GM19035 (cell line): ENCODE data around the gene CFAP45.

Experiments used
- ATAC-seq: cut with Tn5 transposase; IDR thresholded peaks from one replicate; pipeline ENCODE4 v1.9.1; 2021; ENCODE audit not compliant: unreplicated experiment

Gene CFAP45

GRCh38 chr1:159880430-159880829 is 19.5 kb downstream of the CFAP45 start:
- ATAC-seq, result no peak

DNA sequence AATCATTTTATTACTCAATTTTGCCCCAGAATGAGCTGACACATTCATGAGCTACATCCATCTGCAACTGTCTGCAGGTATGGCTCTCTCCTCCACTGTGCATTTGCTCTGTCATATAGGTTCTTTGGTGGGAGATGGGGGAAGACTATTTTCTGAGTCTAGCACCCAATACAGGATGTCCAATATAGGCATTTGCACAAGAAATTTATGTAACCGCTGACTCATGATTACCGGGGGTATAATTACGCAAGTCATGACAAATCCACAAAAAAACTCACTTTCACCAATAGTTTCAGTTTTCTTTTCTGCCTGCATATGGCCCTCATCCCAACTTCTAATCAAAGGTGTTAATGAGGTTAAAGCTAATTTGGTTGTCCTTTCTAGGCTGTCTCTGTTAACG is 20.0 kb downstream of the CFAP45 start:
- no peak for ATAC-seq

DNA sequence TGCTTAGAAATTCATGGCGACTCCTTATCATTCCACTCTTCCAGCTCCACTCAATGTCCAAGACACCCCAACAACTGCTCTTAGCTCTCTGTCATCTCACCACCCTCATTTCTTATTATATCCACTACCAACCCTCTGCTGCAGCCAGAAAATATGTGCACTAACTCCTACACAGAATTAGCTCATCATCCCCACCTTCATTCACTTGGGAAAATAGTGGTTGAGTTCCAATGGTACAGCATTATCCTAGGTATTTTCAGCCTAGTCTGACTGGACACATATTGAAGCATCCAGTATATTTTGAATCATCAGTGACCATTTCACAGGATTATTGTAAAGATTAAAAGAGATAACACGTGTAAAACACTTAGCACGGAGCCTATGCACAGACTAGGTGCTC is 20.8 kb downstream of the CFAP45 start:
- ATAC-seq, result no peak

DNA sequence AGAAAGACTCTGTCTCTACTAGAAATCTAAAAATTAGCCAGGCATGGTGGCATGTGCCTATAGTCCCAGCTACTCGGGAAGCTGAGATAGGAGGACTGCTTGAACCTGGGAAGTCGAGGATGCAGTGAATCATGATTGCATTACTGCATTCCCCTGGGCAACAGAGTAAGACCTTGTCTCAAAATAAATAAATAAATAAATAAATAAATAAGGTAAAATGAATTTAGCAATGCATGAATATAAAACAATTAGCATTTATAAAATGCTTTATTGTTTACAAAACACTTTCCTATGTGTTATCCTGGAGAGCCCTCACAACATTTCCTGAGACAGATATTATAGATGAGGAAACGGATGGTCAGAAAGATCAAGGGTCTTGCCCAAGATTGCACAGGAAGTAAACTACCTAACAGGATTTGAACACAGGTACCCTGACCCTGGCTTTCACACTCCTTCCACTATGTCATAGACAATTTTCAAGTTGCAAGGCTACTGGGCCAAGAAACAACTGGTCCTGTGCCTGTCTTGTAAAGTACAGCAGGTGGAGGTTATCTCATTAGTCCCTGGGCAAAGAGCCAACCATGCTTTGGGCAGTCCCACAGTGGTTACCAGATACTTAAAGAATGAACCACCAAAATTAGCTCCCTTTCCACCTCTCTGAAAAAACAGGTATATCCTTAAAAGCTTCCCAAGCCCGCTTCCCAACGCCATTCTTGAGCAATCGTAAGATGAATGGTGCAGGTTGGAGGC is 22.1 kb downstream of the CFAP45 start:
- ATAC-seq, result no peak

- no peak for ATAC-seq
These were observed 26.3 kb downstream of the CFAP45 start for GRCh38 chr1:159873530-159874143.

- no peak for ATAC-seq
These were observed 27.1 kb downstream of the CFAP45 start for GRCh38 chr1:159872891-159873290.

DNA sequence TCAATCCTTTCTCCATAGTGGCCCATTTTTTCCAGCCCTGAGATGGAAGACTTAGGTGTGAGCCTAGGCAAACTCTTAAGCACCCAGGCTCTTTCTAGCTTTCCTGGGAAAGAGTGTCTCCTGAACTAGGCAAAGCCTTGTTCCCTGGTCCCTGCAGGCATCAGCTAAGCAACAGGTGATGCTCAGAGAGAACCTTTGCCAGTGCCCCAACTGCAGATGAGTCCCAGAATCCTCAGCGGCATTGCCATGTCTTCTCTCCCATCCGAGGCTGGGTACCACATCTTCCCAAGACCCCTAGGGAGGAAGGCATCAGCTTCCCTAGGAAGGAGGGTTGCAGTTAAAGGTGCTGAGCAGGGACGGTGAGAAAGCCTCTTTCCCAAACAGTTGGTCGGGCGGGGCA is 29.3 kb downstream of the CFAP45 start:
- ATAC-seq, result no peak

DNA sequence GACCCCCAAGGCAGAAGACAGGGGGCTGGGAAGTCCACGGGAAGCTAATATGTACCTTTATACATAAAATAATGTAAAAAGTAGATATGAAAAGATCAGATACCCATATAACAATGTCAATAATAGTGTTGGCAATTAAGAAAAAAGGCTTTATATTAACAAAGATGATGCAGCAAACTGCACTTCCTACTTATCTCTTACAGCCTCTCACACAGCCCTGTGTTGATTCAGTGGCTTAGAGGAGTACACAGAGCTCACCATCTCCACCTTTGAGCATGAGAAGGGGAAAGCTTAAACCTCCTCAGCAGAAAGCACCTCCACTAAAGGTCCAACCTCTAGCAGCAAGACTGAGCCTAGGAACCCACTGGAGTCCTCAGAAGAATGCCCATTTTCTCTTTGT is 30.4 kb downstream of the CFAP45 start:
- ATAC-seq, result no peak

- ATAC-seq, result no peak
These were observed 30.8 kb downstream of the CFAP45 start for GRCh38 chr1:159869173-159869572.

GRCh38 chr1:159868766-159869165 is 31.2 kb downstream of the CFAP45 start:
- no peak for ATAC-seq

DNA sequence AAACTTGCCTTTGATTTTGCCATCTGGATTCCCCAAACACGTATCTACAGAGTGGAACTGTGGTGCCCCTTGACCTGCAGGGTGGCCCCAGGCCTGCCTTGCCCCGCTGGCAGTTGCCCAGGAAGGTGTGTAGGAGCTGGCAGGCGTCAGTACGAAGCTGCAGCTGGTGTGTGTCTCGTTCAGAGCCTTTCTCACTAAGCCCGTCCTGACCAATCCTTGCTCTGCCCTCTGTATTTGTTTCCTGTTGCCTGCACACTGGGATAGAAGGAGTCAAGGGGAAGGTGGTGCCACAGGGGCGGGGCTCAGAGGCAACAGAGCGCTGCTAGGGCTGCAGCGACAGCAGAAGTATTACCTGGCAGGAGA is 32.3 kb downstream of the CFAP45 start:
- no peak for ATAC-seq

DNA sequence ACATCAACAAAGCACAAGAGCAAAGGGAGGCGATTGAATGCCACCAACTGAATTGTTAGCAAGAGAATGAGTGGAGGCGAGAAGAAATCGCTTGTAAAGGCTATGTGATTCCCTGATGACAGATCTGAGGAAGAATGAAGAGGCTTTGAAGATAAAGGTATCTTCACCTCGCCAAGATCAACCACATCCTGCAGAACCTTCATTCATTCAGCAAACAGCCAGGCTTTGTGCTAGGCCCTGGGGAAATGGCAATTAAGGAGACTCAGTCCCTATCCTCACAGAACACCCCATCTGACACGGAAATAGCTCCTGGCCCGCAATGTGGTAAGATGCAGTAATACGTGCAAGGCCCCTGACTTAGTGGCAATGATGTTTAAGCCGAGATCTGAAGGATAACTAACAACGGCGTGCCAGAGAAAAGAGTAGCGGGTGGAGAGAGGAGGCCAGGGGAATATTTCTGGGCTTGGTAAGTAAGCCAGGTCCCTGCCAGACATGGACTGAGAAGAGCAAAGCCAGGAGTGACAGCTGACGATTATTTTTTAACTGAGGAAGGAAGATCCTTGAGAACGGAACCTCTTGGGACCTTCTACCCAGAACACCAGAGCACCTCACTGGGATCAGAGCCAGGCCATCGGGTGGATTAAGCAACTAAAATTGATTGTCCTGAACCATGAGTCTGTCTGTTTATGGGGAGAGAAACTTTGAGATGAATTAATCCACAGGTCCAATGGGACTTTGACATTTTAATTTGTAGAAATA is 32.9 kb downstream of the CFAP45 start:
- ATAC-seq, result no peak

- ATAC-seq, result no peak
These were observed 33.9 kb downstream of the CFAP45 start for GRCh38 chr1:159866066-159866465.

DNA sequence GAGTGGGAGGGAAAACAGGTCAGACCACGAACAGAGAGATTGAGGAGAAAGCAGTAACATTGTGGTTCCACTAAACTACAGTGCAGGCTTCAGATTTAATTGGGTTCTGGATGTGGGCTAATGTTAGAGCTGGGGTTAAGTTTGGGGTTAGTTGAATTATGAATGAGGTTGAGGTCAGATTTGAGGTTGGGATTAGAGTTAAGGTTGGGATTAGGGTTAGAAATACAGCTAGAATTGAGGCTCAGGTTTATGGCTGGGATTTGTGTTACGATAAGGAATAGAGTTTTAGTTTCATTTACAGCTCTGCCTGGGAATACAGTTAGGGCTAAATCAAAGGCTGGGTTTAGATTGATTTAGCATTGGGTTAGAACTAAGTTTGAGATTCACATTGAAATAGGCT is 35.7 kb downstream of the CFAP45 start:
- no peak for ATAC-seq

DNA sequence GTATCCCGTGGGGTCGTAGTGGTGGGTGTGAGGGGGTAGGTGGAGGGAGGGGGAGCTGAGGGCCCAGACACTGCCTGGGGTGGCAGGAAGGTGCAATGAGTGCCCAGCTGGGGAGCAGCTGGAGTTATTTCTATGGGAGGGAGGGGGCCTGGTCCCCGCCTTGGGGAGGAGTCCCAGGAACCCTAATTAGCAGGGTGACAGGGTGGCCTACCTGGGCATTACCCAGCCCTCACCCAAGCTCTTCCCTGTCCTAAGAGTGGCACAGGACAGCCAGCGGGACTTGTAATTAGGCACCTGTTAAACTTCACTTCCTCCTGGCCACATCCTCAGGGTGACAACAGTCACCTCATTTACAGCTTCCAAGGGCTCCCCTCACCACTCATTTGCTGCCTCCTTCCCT is 37.4 kb downstream of the CFAP45 start, which contains the start of gene VSIG8:
Gene VSIG8 (minus strand): TSS at position 101 of the 400 bp plus-strand sequence. CDS start 136 bp downstream, outside the sequence.
- ATAC-seq, result no peak

DNA sequence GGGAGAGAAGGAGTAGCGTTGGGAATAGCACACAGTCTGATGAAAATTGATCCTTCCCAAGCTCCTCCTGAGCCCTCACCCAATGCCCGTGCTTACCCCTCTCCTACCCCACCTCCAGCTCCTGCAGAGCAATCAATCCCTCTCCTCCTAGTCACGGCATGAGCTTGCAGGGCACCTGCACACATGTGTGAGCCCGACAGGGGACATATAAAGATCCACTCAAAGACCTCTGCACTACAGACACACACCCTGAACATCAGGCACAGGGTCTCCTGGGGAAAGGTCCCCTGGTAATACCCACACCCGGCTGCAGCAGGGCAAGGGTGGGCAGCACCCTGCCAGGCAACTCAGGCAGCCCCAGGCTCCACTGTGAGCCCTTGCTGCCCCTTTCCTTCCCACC is 37.9 kb downstream of the CFAP45 start:
- ATAC-seq, result no peak

GRCh38 chr1:159861218-159861617 is 38.7 kb downstream of the CFAP45 start:
- ATAC-seq, result no peak

GRCh38 chr1:159860456-159860855 is 39.5 kb downstream of the CFAP45 start:
- ATAC-seq, result no peak

GRCh38 chr1:159859767-159860322 is 40.1 kb downstream of the CFAP45 start:
- no peak for ATAC-seq

DNA sequence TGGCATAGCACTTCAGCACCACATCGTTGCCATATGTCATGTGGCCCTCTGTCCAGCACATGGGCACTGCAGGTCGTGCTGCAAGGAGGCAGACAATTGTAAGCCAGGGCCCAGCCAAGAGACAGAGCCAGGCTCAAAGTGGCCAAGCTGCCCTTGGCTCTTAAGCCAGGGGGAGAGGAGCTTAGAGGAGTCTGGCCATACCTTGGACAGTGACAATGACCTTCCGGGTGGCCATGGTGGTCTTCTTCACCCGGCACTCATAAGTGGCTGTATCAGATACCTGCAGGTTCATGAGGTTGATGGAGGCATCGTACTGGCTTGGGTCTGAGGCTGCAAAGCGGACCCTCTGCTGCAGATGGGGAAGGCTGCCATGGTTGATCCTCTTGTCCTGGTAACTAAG is 42.1 kb downstream of the CFAP45 start:
- no peak for ATAC-seq

DNA sequence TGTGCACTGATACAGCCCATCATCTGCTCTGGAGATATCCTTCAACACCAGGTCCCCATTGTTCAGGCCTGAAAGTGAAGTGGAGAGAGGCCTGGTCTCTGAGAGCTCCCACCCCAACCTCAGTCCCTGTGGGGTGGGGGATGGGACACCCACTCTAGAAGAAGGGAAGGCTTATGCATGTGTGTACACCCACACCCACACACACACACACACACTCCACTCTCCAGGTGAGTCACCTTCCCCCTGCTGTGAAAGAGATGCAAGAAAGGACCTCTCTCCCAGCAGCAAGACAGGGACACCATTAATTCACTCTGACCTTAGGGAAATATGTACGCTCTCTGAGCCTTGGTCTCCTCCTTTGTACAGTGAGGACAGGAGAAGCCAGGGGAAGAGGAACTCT is 43.4 kb downstream of the CFAP45 start:
- ATAC-seq, result no peak

DNA sequence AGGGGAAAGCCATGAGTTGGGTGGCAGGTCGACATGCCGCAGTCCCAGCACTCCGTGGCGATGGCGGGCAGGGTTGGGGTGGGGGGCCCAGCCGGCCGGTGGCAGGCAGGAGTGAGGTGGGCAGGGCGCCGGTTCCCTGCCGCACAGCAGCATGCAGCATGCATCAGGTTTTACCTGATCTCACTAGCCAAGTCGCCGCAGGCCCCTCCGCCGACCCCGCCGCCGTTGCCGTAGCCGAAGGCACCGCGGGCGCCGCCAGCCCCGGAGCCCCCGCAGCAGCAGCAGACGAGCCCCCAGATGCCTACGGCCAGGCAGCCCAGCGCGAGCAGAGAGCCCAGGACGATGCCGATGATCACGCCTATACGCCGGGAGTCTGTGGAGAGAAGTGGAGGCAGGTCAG is 44.3 kb downstream of the CFAP45 start:
- ATAC-seq, result no peak
